GM23248 (cell line): ENCODE data around the gene RFNG. TPM values are rescaled to one million over a fixed set of nuclear protein-coding genes. Genes with fewer than 3 reads are reported as not detected.

ENCODE experiments used
- DNase-seq: peaks from one replicate; pipeline ENCODE4 v3.0.0-alpha.2; 2015
- H2AFZ ChIP-seq: fragments of 200-600 bp; sonication (generic); 2 replicates; pipeline ENCODE4 v1.6.1; 2016; ENCODE audit warnings: antibody characterized with exemption
- H3F3A ChIP-seq: fragments of 200-600 bp; sonication (generic); 2 replicates; pipeline ENCODE4 v1.6.1; 2016; ENCODE audit warnings: mild to moderate bottlenecking, antibody characterized with exemption, mixed run types; ENCODE audit not compliant: insufficient read depth
- H3K27ac ChIP-seq: fragments of 200-600 bp; sonication (generic); 2 replicates; pipeline ENCODE4 v1.5.1; 2016; ENCODE audit warnings: mild to moderate bottlenecking
- H3K27me3 ChIP-seq: fragments of 200-600 bp; sonication (generic); replicated peaks from 2 replicates; pipeline ENCODE4 v1.6.1; 2016; ENCODE audit warnings: mild to moderate bottlenecking; ENCODE audit not compliant: insufficient read depth
- H3K36me3 ChIP-seq: fragments of 200-600 bp; sonication (generic); 2 replicates; pipeline ENCODE4 v1.6.1; 2016; ENCODE audit warnings: low read depth, mild to moderate bottlenecking
- H3K4me1 ChIP-seq: fragments of 200-600 bp; sonication (generic); 2 replicates; pipeline ENCODE4 v1.6.1; 2016; ENCODE audit warnings: mild to moderate bottlenecking; ENCODE audit not compliant: insufficient read depth
- H3K4me2 ChIP-seq: fragments of 200-600 bp; sonication (generic); one replicate; pipeline ENCODE4 v1.6.1; 2016; ENCODE audit warnings: mild to moderate bottlenecking; ENCODE audit not compliant: unreplicated experiment
- H3K4me3 ChIP-seq: fragments of 200-600 bp; sonication (generic); 2 replicates; pipeline ENCODE4 v1.5.1; 2016; ENCODE audit warnings: mild to moderate bottlenecking
- H3K79me2 ChIP-seq: fragments of 200-600 bp; sonication (generic); 2 replicates; pipeline ENCODE4 v1.6.1; 2016; ENCODE audit warnings: mild to moderate bottlenecking; ENCODE audit not compliant: insufficient read depth
- H3K9ac ChIP-seq: fragments of 200-600 bp; sonication (generic); 2 replicates; pipeline ENCODE4 v1.6.1; 2016; ENCODE audit warnings: mild to moderate bottlenecking
- H3K9me2 ChIP-seq: fragments of 200-600 bp; sonication (generic); 2 replicates; pipeline ENCODE4 v1.6.1; 2016; ENCODE audit warnings: mixed run types, mild to moderate bottlenecking, moderate library complexity; ENCODE audit not compliant: insufficient read depth
- H3K9me3 ChIP-seq: fragments of 200-600 bp; sonication (generic); one replicate; pipeline ENCODE4 v1.6.1; 2017; ENCODE audit warnings: low read depth
- H4K20me1 ChIP-seq: fragments of 200-600 bp; sonication (generic); 2 replicates; pipeline ENCODE4 v1.6.0; 2016; ENCODE audit not compliant: insufficient read depth
- EZH2 ChIP-seq: fragments of 200-600 bp; sonication (generic); IDR thresholded peaks from 2 replicates; pipeline ENCODE4 v1.6.1; 2018; ENCODE audit warnings: antibody characterized with exemption, mild to moderate bottlenecking; ENCODE audit not compliant: insufficient read depth, poor library complexity, severe bottlenecking
- EZH2phosphoT487 ChIP-seq: fragments of 200-600 bp; sonication (generic); IDR thresholded peaks from 2 replicates; pipeline ENCODE4 v1.6.1; 2018; ENCODE audit warnings: antibody characterized with exemption, moderate library complexity, mild to moderate bottlenecking, low read depth; ENCODE audit not compliant: insufficient read depth
- WGBS, 2 experiments: methylation state at CpG; one replicate each; pipeline ENCODE4 v1.1.6; 2015 to 2017; ENCODE audit warnings: low lambda C conversion rate in 2 of 2, low coverage in 1 of 2; ENCODE audit errors: missing lambda C conversion rate in 2 of 2; 5-methylcytosine and 5-hydroxymethylcytosine counted together
- in situ Hi-C: fragments of 300-500 bp; cut with MboI; formaldehyde crosslinking; loops from 2 replicates; pipeline ENCODE4 v1.15.0; 2020
- polyA plus RNA-seq: library from polyadenylated mRNA; unstranded; fragments of >200 nt; fragmentation: Nextera tagmentation; extraction: Ambion mirVana; gene quantifications from 2 replicates; pipeline ENCODE4 v1.2.1, GENCODE V29; 2016
- total RNA-seq: library from RNA; depleted of rRNA; stranded (reverse); fragments of >200 nt; shearing (Covaris generic); gene quantifications from 2 replicates; pipeline ENCODE4 v1.2.3, GENCODE V29; 2014

The RFNG gene
- total and polyA plus RNA-seq, 2 experiments from 2014 or later: 11.8 to 59.8 TPM

GRCh38 chr17:82056729-82057621 is 5.4 kb upstream of the RFNG start:
- 83 to 87% methylated on average over 23 to 29 of the region's 29 CpGs for WGBS, 2 experiments
- Histone ChIP-seq H3K4me3 (no peak overlapping the region), H3K4me2 (no peak overlapping the region), H3F3A (no peaks in the 10 kb centered on the region), H3K9me3 (no peaks in the 10 kb centered on the region), H3K27me3 (no peaks in the 10 kb centered on the region), H2AFZ (no peak overlapping the region), H3K9me2 (no peaks in the 10 kb centered on the region), H3K4me1 (peaks cover 6% of the 10 kb centered on the region), H4K20me1 (no peaks in the 10 kb centered on the region), H3K27ac (no peak overlapping the region), H3K79me2 (peaks cover 23% of the 10 kb centered on the region), H3K36me3 (no peaks in the 10 kb centered on the region), H3K9ac (no peak overlapping the region)
- DNase-seq: no peak
- in situ Hi-C loops: no loop called here
- TF ChIP-seq EZH2: no peak
- no peak for TF ChIP-seq EZH2phosphoT487

GRCh38 chr17:82055965-82056728 is 4.5 kb upstream of the RFNG start:
- Histone ChIP-seq H3K27ac (no peak overlapping the region), H4K20me1 (no peaks in the 10 kb centered on the region)

GRCh38 chr17:82055023-82055964 is 3.7 kb upstream of the RFNG start:
- Histone ChIP-seq H3K36me3 (no peaks in the 10 kb centered on the region), H4K20me1 (no peaks in the 10 kb centered on the region)
- in situ Hi-C loops: no loop called here

More at GRCh38 chr17:82055965-82056728, 4.5 kb upstream of the RFNG start:
- H3K79me2 ChIP-seq: peaks cover 23% of the 10 kb centered on the region
- no peaks in the 10 kb centered on the region for H3K9me3 ChIP-seq
- in situ Hi-C loops: no loop called here
- TF ChIP-seq EZH2 (no peak), EZH2phosphoT487 (no peak)
- peaks cover 6% of the 10 kb centered on the region for H3K4me1 ChIP-seq
- H3K9me2 ChIP-seq: no peaks in the 10 kb centered on the region
- no peak overlapping the region for H2AFZ ChIP-seq
- 88 to 89% methylated on average over 28 of the region's 28 CpGs for WGBS, 2 experiments
- no peaks in the 10 kb centered on the region for H3F3A ChIP-seq
- H3K27me3 ChIP-seq: no peaks in the 10 kb centered on the region
- no peak overlapping the region for H3K4me2 ChIP-seq
- no peaks in the 10 kb centered on the region for H3K36me3 ChIP-seq
- no peak overlapping the region for H3K9ac ChIP-seq
- DNase-seq: no peak
- H3K4me3 ChIP-seq: no peak overlapping the region

More at GRCh38 chr17:82055023-82055964, 3.7 kb upstream of the RFNG start:
- no peak for TF ChIP-seq EZH2
- TF ChIP-seq EZH2phosphoT487: no peak
- Histone ChIP-seq H3K4me3 (no peak overlapping the region), H3K27ac (no peak overlapping the region), H3K4me2 (no peak overlapping the region), H3F3A (no peaks in the 10 kb centered on the region), H3K9me2 (no peaks in the 10 kb centered on the region), H3K27me3 (no peaks in the 10 kb centered on the region), H3K9ac (no peak overlapping the region), H3K4me1 (peaks cover 6% of the 10 kb centered on the region), H3K9me3 (no peaks in the 10 kb centered on the region), H3K79me2 (peaks cover 29% of the 10 kb centered on the region), H2AFZ (no peak overlapping the region)
- DNase-seq: no peak
- 89 to 90% methylated on average over 18 to 26 of the region's 26 CpGs for WGBS, 2 experiments
